Calu3 (cell line): ENCODE results near the gene USP44. TPM values are rescaled to one million over a fixed set of nuclear protein-coding genes. Genes with fewer than 3 reads are reported as not detected.

ENCODE experiments used
- BruUV-seq: library from RNA; stranded (reverse); fragments of 400-500 nt; replicated peaks from 2 replicates; lab custom pipeline; 2021; lab: Mats Ljungman, UMichigan
- CTCF ChIA-PET: fragments of 300-600 bp; sonication (Branson Sonifier 250); formaldehyde crosslinking; loops from one replicate; lab custom pipeline; 2022; ENCODE audit warnings: antibody characterized with exemption; lab: Charles Lee
- DNase-seq: peaks from one replicate; pipeline ENCODE4 v3.0.0; 2022
- H3K27ac Mint-ChIP-seq: one replicate; pipeline ENCODE4 v1.8.0; 2022; ENCODE audit warnings: mixed read lengths; ENCODE audit not compliant: unreplicated experiment
- H3K27me3 Mint-ChIP-seq: one replicate; pipeline ENCODE4 v1.8.0; 2022; ENCODE audit warnings: mixed read lengths; ENCODE audit not compliant: unreplicated experiment
- H3K36me3 Mint-ChIP-seq: one replicate; pipeline ENCODE4 v1.8.0; 2022; ENCODE audit warnings: mild to moderate bottlenecking, moderate library complexity, mixed read lengths; ENCODE audit not compliant: insufficient read depth, unreplicated experiment
- H3K4me1 Mint-ChIP-seq: one replicate; pipeline ENCODE4 v1.8.0; 2022; ENCODE audit warnings: mild to moderate bottlenecking, low read depth, mixed read lengths; ENCODE audit not compliant: unreplicated experiment
- H3K4me3 Mint-ChIP-seq: one replicate; pipeline ENCODE4 v1.8.0; 2022; ENCODE audit warnings: mild to moderate bottlenecking, low read depth, moderate library complexity, mixed read lengths; ENCODE audit not compliant: unreplicated experiment
- H3K9me3 Mint-ChIP-seq: one replicate; pipeline ENCODE4 v1.8.0; 2022; ENCODE audit warnings: low read depth, mixed read lengths; ENCODE audit not compliant: unreplicated experiment
- intact Hi-C: fragments of 100-400 bp; cut with micrococcal nuclease; formaldehyde crosslinking; loops from one replicate; pipeline ENCODE4 v1.10.0; 2022; ENCODE audit not compliant: unreplicated experiment
- total RNA-seq: library from RNA; stranded (reverse); gene quantifications from 2 replicates; pipeline ENCODE4 v1.2.3, GENCODE V29; 2022
- TF ChIP-seq, protein P1 (sequence below): fragments of 200-600 bp; IDR thresholded peaks from one replicate; pipeline ENCODE4 v1.8.0; 2022; ENCODE audit warnings: antibody characterized with exemption; ENCODE audit not compliant: unreplicated experiment

Gene USP44
- total RNA-seq, 1 experiment from 2014 or later, result 14.0 TPM

DNA sequence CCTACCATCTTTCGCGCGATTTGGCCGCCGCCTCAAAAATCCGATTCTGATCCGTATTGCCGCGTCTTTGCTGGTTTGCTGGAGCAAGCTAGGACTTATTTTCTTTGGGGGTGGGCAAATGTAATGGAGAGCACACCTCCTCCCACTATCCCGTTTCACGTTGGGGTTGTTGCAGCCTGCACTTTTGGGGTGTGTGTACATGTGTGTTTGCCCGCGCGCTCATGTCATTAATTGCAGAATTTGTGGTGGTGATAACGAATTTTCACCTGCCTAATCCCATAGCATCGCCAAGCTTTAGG is 76.7 kb downstream of the USP44 start:
- no TSS peak for BruUV-seq
- Mint-ChIP-seq H3K36me3 (peaks cover 39% of the 10 kb centered on the region), H3K9me3 (no peaks in the 10 kb centered on the region), H3K27me3 (no peaks in the 10 kb centered on the region), H3K27ac (peak overlapping the region; percentile 97), H3K4me3 (peak overlapping the region; percentile 89), H3K4me1 (peaks cover 32% of the 10 kb centered on the region)
- TF ChIP-seq, protein P1, sequence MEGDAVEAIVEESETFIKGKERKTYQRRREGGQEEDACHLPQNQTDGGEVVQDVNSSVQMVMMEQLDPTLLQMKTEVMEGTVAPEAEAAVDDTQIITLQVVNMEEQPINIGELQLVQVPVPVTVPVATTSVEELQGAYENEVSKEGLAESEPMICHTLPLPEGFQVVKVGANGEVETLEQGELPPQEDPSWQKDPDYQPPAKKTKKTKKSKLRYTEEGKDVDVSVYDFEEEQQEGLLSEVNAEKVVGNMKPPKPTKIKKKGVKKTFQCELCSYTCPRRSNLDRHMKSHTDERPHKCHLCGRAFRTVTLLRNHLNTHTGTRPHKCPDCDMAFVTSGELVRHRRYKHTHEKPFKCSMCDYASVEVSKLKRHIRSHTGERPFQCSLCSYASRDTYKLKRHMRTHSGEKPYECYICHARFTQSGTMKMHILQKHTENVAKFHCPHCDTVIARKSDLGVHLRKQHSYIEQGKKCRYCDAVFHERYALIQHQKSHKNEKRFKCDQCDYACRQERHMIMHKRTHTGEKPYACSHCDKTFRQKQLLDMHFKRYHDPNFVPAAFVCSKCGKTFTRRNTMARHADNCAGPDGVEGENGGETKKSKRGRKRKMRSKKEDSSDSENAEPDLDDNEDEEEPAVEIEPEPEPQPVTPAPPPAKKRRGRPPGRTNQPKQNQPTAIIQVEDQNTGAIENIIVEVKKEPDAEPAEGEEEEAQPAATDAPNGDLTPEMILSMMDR, result no peak
- CTCF ChIA-PET, result interaction anchor here (0.7 to 1.3 kb wide), 4 partner anchors 11 to 401 kb away, joined by 3 read pairs; partner anchors contain the start of gene NR2C1
- DNase-seq, result peak; percentile 8
- intact Hi-C loops, result loop anchor here (5.0 kb wide), 1 partner anchor 137 kb away; no protein-coding TSS in a partner anchor

DNA sequence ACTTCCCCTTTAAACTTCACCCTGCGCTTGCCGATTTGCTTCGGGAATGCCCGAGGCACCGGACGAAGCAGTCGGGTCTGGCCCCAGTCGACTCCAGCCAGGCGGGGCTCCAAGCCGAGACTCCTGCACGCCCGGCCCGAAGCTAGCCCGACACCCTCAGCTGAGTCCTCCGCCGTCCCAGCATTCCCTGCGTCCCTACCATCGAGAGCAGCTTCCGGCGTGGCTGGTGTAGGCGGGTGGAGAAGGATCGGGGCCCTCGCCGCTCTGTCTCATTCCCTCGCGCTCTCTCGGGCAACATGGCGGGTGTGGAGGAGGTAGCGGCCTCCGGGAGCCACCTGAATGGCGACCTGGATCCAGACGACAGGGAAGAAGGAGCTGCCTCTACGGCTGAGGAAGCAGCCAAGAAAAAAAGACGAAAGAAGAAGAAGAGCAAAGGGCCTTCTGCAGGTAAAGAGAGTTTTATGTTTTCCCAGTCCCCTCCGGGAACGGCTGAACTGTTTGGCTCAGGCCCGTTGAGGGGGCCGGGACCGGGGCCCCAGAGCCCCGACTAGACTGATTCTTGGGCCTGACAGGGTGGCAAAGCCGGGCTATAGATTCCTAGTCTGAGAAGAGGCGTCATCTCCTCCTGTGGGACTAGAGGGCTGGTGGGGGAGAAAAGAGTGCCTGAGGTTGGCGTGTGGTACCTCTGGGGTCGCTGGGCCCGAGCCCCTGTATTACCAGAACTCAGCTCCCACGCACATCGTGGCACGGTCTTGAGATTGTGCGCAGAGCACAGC is 77.2 kb downstream of the USP44 start, which contains the start of gene METAP2:
METAP2 (plus strand) TSS at position 269 of the 776 bp plus-strand sequence; CDS start at position 297, 28 bp downstream.
- CTCF ChIA-PET, result interaction anchor here (0.6 to 1.3 kb wide), 7 partner anchors 24 to 469 kb away, joined by 3 to 5 read pairs (median 3); partner anchors contain the start of genes AMDHD1 and NR2C1
- intact Hi-C loops, result loop anchor here (1.0 to 5.0 kb wide), 2 partner anchors 137 to 376 kb away; no protein-coding TSS in a partner anchor
- peak within 1 kb of the TSS; percentile 89 for H3K4me3 Mint-ChIP-seq
- peak; percentile 98 for DNase-seq
- TSS peak; percentile 66 for BruUV-seq
- H3K9me3 Mint-ChIP-seq, result no peaks in the 10 kb centered on the region
- peaks cover 39% of the 10 kb centered on the region for H3K36me3 Mint-ChIP-seq
- H3K4me1 Mint-ChIP-seq, result peaks cover 28% of the 10 kb centered on the region
- TF ChIP-seq, protein P1, result no peak
- no peaks in the 10 kb centered on the region for H3K27me3 Mint-ChIP-seq
- H3K27ac Mint-ChIP-seq, result peak within 1 kb of the TSS; percentile 97

DNA sequence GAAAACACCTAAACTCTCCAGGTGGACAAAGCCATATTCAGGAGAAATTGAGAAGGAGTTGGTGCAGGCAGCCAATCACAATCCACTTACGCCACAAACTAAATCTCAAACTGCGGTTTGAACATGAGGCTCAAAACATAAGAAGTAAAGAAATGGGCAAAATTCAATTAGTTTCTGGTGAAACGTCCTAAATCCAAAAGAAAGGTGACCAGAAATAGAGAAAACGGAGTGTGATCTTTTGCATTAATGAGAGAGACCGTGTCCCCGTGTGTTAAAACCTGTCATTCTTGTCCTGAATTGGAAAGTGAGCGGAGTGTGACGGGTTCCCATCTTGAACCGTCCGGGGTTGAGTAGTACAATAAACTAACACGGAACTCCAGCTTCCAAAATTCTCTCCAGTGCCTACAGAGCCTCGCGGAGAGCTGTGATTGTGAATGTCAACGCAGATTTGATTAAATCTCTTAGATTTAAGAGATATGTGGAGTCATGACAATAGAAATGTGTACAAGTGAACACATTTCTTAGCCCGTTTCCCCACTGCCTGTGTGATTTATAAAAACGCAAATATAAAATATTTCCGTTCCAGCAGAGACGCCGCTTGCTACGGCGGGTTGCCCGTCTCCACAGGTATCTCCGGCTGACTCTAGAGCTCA is 77.9 kb downstream of the USP44 start:
- TF ChIP-seq, protein P1, result no peak
- BruUV-seq, result TSS peak; percentile 96
- Mint-ChIP-seq H3K27me3 (no peaks in the 10 kb centered on the region), H3K9me3 (no peaks in the 10 kb centered on the region), H3K36me3 (peaks cover 39% of the 10 kb centered on the region), H3K27ac (peak overlapping the region; percentile 97), H3K4me1 (peaks cover 22% of the 10 kb centered on the region), H3K4me3 (peak overlapping the region; percentile 89)
- CTCF ChIA-PET, result interaction anchor here (0.6 to 1.4 kb wide), 7 partner anchors 24 to 470 kb away, joined by 3 to 5 read pairs (median 3); partner anchors contain the start of gene AMDHD1
- peak; percentile 49 for DNase-seq
- intact Hi-C loops, result loop anchor here (1.0 to 5.0 kb wide), 2 partner anchors 136 to 375 kb away; no protein-coding TSS in a partner anchor

DNA sequence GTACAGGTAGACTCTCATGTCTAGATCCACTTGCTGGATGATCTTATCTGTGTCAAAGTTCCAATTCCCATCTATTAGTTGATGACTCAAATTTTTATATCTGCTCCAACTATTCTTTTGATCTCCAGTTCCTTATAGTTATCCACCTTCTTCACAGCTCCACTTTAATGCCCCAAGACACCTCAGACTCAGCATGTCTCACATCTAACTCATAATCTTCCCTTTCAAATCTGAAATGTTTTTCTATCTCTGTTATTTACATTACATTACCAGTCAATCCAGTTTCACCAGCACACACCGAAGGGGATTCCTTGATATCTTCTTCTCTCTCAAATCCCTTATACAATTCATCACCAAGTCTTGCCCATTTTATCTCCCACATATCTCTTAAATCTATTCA is 81.0 kb downstream of the USP44 start:
- DNase-seq, result no peak
- intact Hi-C loops, result loop anchor here (5.0 kb wide), 1 partner anchor 133 kb away; no protein-coding TSS in a partner anchor
- no peak overlapping the region for H3K4me3 Mint-ChIP-seq
- TF ChIP-seq, protein P1, result no peak
- no peaks in the 10 kb centered on the region for H3K27me3 Mint-ChIP-seq
- BruUV-seq, result no TSS peak
- CTCF ChIA-PET, result interaction anchor here (0.6 to 0.7 kb wide), 2 partner anchors 151 to 313 kb away, joined by 3 to 5 read pairs; no protein-coding TSS in a partner anchor
- no peak overlapping the region for H3K27ac Mint-ChIP-seq
- peaks cover 24% of the 10 kb centered on the region for H3K36me3 Mint-ChIP-seq
- no peaks in the 10 kb centered on the region for H3K9me3 Mint-ChIP-seq
- H3K4me1 Mint-ChIP-seq, result peaks cover 11% of the 10 kb centered on the region

Other genes with a start within 250 kb of the USP44 start
- gene METAP2, start 77.3 kb downstream of the USP44 start, total RNA-seq, result 96.0 and 96.3 TPM in 2 replicates
- 68.4 and 76.5 TPM in 2 replicates for gene NTN4, start 239.3 kb upstream of the USP44 start, total RNA-seq